HepG2 (cell line): Measurements from ENCODE around the gene IL15RA. TPM values are rescaled to one million over a fixed set of nuclear protein-coding genes. Genes with fewer than 3 reads are reported as not detected.

Experiments
- AHR ChIP-seq: IDR thresholded peaks from 2 replicates; pipeline ENCODE4 v1.6.1; 2018; ENCODE audit warnings: missing genetic modification reagents, missing compliant biosample characterization
- ELF4 ChIP-seq: sonication (generic); formaldehyde crosslinking; IDR thresholded peaks from 2 replicates; pipeline ENCODE4 v1.5.0; 2020; ENCODE audit warnings: missing genetic modification reagents, mild to moderate bottlenecking, moderate library complexity, borderline replicate concordance
- EZH2 ChIP-seq: conservative IDR thresholded peaks from 2 replicates; pipeline ENCODE4 v1.6.1; 2012; ENCODE audit warnings: mild to moderate bottlenecking, low read depth, low read length, moderate library complexity
- FOSL1 ChIP-seq: sonication (generic); formaldehyde crosslinking; IDR thresholded peaks from 2 replicates; pipeline ENCODE4 v1.9.0; 2021; ENCODE audit warnings: missing genetic modification reagents, borderline replicate concordance
- FOXA3 ChIP-seq: IDR thresholded peaks from 2 replicates; pipeline ENCODE4 v1.6.1; 2016; ENCODE audit warnings: missing genetic modification reagents, missing compliant biosample characterization
- FOXK1 ChIP-seq: sonication (generic); formaldehyde crosslinking; IDR thresholded peaks from 2 replicates; pipeline ENCODE4 v1.4.0; 2020; ENCODE audit warnings: low read depth, missing genetic modification reagents, borderline replicate concordance
- GMEB1 ChIP-seq: sonication (generic); formaldehyde crosslinking; IDR thresholded peaks from 2 replicates; pipeline ENCODE4 v1.5.1; 2020; ENCODE audit warnings: missing genetic modification reagents, mild to moderate bottlenecking, borderline replicate concordance
- LCORL ChIP-seq, 2 experiments: fragments of 450-650 bp in 1 of 2; sonication (generic) in 1 of 2; formaldehyde crosslinking in 1 of 2; IDR thresholded peaks; 2 replicates each; pipeline versions ENCODE4 v1.5.0 to v1.6.1; 2017 to 2020; ENCODE audit warnings: antibody characterized with exemption in 1 of 2, missing genetic modification reagents in 1 of 2
- NFE2L2 ChIP-seq: fragments of 150-350 bp; IDR thresholded peaks from 2 replicates; pipeline ENCODE4 v1.6.1; 2014; ENCODE audit warnings: low read length
- NFIC ChIP-seq: IDR thresholded peaks from 2 replicates; pipeline ENCODE4 v1.6.1; 2012; ENCODE audit warnings: mild to moderate bottlenecking, low read length, inconsistent platforms
- RFX1 ChIP-seq: fragments of 450-650 bp; IDR thresholded peaks from 2 replicates; pipeline ENCODE4 v1.6.1; 2017
- SP1 ChIP-seq, 2 experiments: fragments of 450-650 bp in 1 of 2; sonication (generic) in 1 of 2; formaldehyde crosslinking in 1 of 2; IDR thresholded peaks; 2 replicates each; pipeline versions ENCODE4 v1.4.0 to v1.6.1; 2016 to 2020; ENCODE audit warnings: missing genetic modification reagents in 1 of 2
- TEAD3 ChIP-seq: optimal IDR thresholded peaks from 2 replicates; pipeline ENCODE3; 2016; ENCODE audit warnings: borderline replicate concordance
- TFE3 ChIP-seq: IDR thresholded peaks from 2 replicates; pipeline ENCODE4 v1.6.1; 2016
- ZFYVE20 ChIP-seq: sonication (generic); formaldehyde crosslinking; IDR thresholded peaks from 2 replicates; pipeline ENCODE4 v1.8.0; 2023; ENCODE audit warnings: low read depth, mild to moderate bottlenecking, moderate library complexity, missing genetic modification reagents, borderline replicate concordance
- ZNF232 ChIP-seq: sonication (generic); formaldehyde crosslinking; IDR thresholded peaks from 2 replicates; pipeline ENCODE4 v1.4.0; 2020; ENCODE audit warnings: missing genetic modification reagents, borderline replicate concordance
- ZNF264 ChIP-seq: sonication (generic); formaldehyde crosslinking; IDR thresholded peaks from 2 replicates; pipeline ENCODE4 v1.4.0; 2020; ENCODE audit warnings: missing genetic modification reagents
- ZNF780A ChIP-seq: sonication (generic); formaldehyde crosslinking; IDR thresholded peaks from 2 replicates; pipeline ENCODE4 v1.8.0; 2022; ENCODE audit warnings: mild to moderate bottlenecking, missing genetic modification reagents, moderate library complexity
- polyA plus RNA-seq, 8 experiments: library from polyadenylated mRNA; depleted of rRNA in 3 of 8; stranded (reverse) in 7 of 8; unstranded in 1 of 8; fragments of >200 nt; fragmentation: Illumina TruSeq in 4 of 8; extraction: Trizol in 4 of 8; gene quantifications; 2 replicates each; pipeline versions ENCODE4 v1.2.1 to v1.2.3, GENCODE V29; 2011 to 2016; ENCODE audit warnings: low read depth in 4 of 8, missing spikeins in 1 of 8, mixed read lengths in 1 of 8; ENCODE audit not compliant: insufficient read depth in 1 of 8
- total RNA-seq, 5 experiments: library from RNA; depleted of rRNA; stranded (reverse); fragments of >200 nt; fragmentation: Illumina TruSeq; extraction: Trizol; gene quantifications; 2 replicates each; pipeline ENCODE4 v1.2.3, GENCODE V29; 2016; ENCODE audit warnings: low read depth in 1 of 5
- TF ChIP-seq, protein P1 (sequence below): sonication (generic); formaldehyde crosslinking; IDR thresholded peaks from 2 replicates; pipeline ENCODE4 v1.4.0; 2020; ENCODE audit warnings: missing genetic modification reagents
- TF ChIP-seq, protein P2 (sequence below): IDR thresholded peaks from 2 replicates; pipeline ENCODE4 v1.6.1; 2016; ENCODE audit warnings: low read depth, control low read depth

The IL15RA gene
- total and polyA plus RNA-seq, 2 of the 13 experiments (the other 11 are each of a cell fraction or from before 2014, with no cell fraction given) = 0.53 to 0.77 TPM

- TF ChIP-seq FOSL1 (CRISPR knock-in tag) = peak; percentile 98
- no peak for TF ChIP-seq AHR (CRISPR knock-in tag)
- 0 out of 2 replicates have a peak, but pooled peaks have one; percentile 27 for TF ChIP-seq ZNF264 (CRISPR knock-in tag)
- peak; percentile 54; the same call in 1 of the 2 replicates for TF ChIP-seq TFE3 (CRISPR knock-in tag)
- TF ChIP-seq FOXA3 (CRISPR knock-in tag) = peak; percentile 97
- peak; percentile 34; the same call in 1 of the 2 replicates for TF ChIP-seq NFE2L2
- TF ChIP-seq GMEB1 (CRISPR knock-in tag) = peak; percentile 16; the same call in 1 of the 2 replicates
- TF ChIP-seq EZH2 = no peak
- TF ChIP-seq, protein P1, sequence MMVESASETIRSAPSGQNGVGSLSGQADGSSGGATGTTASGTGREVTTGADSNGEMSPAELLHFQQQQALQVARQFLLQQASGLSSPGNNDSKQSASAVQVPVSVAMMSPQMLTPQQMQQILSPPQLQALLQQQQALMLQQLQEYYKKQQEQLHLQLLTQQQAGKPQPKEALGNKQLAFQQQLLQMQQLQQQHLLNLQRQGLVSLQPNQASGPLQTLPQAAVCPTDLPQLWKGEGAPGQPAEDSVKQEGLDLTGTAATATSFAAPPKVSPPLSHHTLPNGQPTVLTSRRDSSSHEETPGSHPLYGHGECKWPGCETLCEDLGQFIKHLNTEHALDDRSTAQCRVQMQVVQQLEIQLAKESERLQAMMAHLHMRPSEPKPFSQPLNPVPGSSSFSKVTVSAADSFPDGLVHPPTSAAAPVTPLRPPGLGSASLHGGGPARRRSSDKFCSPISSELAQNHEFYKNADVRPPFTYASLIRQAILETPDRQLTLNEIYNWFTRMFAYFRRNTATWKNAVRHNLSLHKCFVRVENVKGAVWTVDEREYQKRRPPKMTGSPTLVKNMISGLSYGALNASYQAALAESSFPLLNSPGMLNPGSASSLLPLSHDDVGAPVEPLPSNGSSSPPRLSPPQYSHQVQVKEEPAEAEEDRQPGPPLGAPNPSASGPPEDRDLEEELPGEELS = peak; percentile 96
- 0 out of 2 replicates have a peak, but pooled peaks have one; percentile 63 for TF ChIP-seq ZNF780A (CRISPR knock-in tag)
- TF ChIP-seq ZNF232 (CRISPR knock-in tag) = no peak; the same call in 1 of the 2 replicates
- TF ChIP-seq ELF4 (CRISPR knock-in tag) = 0 out of 2 replicates have a peak, but pooled peaks have one; percentile 49
- TF ChIP-seq FOXK1 = peak; percentile 94; the same call in 1 of the 2 replicates
- TF ChIP-seq SP1 (IDR thresholded peaks at IDR 0.05) = no peak
- no peak for TF ChIP-seq SP1 (CRISPR knock-in tag; IDR thresholded peaks at IDR 0.05)
- no peak for TF ChIP-seq ZFYVE20 (CRISPR knock-in tag)
- no peak for TF ChIP-seq RFX1
- TF ChIP-seq NFIC = peak; percentile 66; the same call in 1 of the 2 replicates
- TF ChIP-seq, protein P2, sequence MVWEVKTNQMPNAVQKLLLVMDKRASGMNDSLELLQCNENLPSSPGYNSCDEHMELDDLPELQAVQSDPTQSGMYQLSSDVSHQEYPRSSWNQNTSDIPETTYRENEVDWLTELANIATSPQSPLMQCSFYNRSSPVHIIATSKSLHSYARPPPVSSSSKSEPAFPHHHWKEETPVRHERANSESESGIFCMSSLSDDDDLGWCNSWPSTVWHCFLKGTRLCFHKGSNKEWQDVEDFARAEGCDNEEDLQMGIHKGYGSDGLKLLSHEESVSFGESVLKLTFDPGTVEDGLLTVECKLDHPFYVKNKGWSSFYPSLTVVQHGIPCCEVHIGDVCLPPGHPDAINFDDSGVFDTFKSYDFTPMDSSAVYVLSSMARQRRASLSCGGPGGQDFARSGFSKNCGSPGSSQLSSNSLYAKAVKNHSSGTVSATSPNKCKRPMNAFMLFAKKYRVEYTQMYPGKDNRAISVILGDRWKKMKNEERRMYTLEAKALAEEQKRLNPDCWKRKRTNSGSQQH (CRISPR knock-in tag) = peak; percentile 54; the same call in 1 of the 2 replicates
- TF ChIP-seq TEAD3 (CRISPR knock-in tag) = peak; percentile 83
- TF ChIP-seq LCORL (IDR thresholded peaks at IDR 0.05) = no peak
- TF ChIP-seq LCORL (CRISPR knock-in tag; IDR thresholded peaks at IDR 0.05) = 0 out of 2 replicates have a peak, but pooled peaks have one; percentile 35
These were observed 8.5 kb downstream of the IL15RA start (continued) for GRCh38 chr10:5968681-5969453.
